GM19452 (cell line): ENCODE measurements around the gene AHNAK2.
"Not testable (repeated sequence)": the region's sequence is repeated elsewhere in the genome, so short reads cannot be mapped to it uniquely, and the experiment has no call there.

Experiments used
- ATAC-seq: cut with Tn5 transposase; IDR thresholded peaks from one replicate; pipeline ENCODE4 v1.9.1; 2021; ENCODE audit not compliant: unreplicated experiment

AHNAK2 gene

GRCh38 chr14:104928391-104929133, 49.6 kb downstream of the AHNAK2 start:
- ATAC-seq, result no peak

- ATAC-seq, result no peak
These were observed 50.3 kb downstream of the AHNAK2 start for GRCh38 chr14:104927901-104928300.

GRCh38 chr14:104927432-104927816, 50.8 kb downstream of the AHNAK2 start:
- ATAC-seq, result no peak

GRCh38 chr14:104926619-104927431, 51.3 kb downstream of the AHNAK2 start:
- peak; percentile 87 for ATAC-seq

GRCh38 chr14:104925855-104926609, 52.1 kb downstream of the AHNAK2 start:
- no peak for ATAC-seq

- no peak for ATAC-seq
These were observed 52.8 kb downstream of the AHNAK2 start for GRCh38 chr14:104925214-104925854.

- ATAC-seq, result no peak
These were observed 53.6 kb downstream of the AHNAK2 start, which contains the start of gene PLD4 for GRCh38 chr14:104924421-104925213. Gene PLD4, plus strand, starts transcription at chr14:104924879. Its CDS starts 2,262 bp downstream, at chr14:104927141.

GRCh38 chr14:104923640-104924420, 54.3 kb downstream of the AHNAK2 start:
- ATAC-seq, result no peak

- no peak for ATAC-seq
These were observed 58.2 kb downstream of the AHNAK2 start for GRCh38 chr14:104919993-104920315.

GRCh38 chr14:104919152-104919992, 58.8 kb downstream of the AHNAK2 start:
- ATAC-seq, result not testable (repeated sequence)

GRCh38 chr14:104917993-104918392, 60.2 kb downstream of the AHNAK2 start:
- no peak for ATAC-seq

- no peak for ATAC-seq
These were observed 61.1 kb downstream of the AHNAK2 start for GRCh38 chr14:104917116-104917515.

GRCh38 chr14:104913435-104913834, 64.7 kb downstream of the AHNAK2 start:
- ATAC-seq, result no peak

GRCh38 chr14:104912053-104912452, 66.1 kb downstream of the AHNAK2 start:
- ATAC-seq, result no peak

- ATAC-seq, result no peak
These were observed 69.9 kb downstream of the AHNAK2 start for GRCh38 chr14:104908303-104908702.

GRCh38 chr14:104905579-104905933, 72.6 kb downstream of the AHNAK2 start:
- not testable (repeated sequence) for ATAC-seq

GRCh38 chr14:104904650-104905578, 73.3 kb downstream of the AHNAK2 start:
- ATAC-seq, result not testable (repeated sequence)

- no peak for ATAC-seq
These were observed 74.2 kb downstream of the AHNAK2 start for GRCh38 chr14:104903990-104904389.
